SK-N-SH treated with all-trans-retinoic acid at 6 μM for 48 hours (cell line): ENCODE measurements around the gene KRT1.

Experiments used
- ATAC-seq: fragments of 200-7000 bp; cut with Tn5 transposase; 3 replicates; pipeline ENCODE4 v1.9.1; 2020; ENCODE audit warnings: mild to moderate bottlenecking, moderate library complexity
- ARNTL ChIP-seq: fragments of 450-650 bp; formaldehyde crosslinking; IDR thresholded peaks from 2 replicates; pipeline ENCODE4 v1.5.0; 2020; ENCODE audit warnings: low read depth, mild to moderate bottlenecking, moderate library complexity, borderline replicate concordance
- BACH2 ChIP-seq: fragments of 250-450 bp; sonication (Bioruptor Pico); IDR thresholded peaks from 2 replicates; pipeline ENCODE4 v1.9.0; 2021; ENCODE audit warnings: mild to moderate bottlenecking, borderline replicate concordance
- CREB5 ChIP-seq: fragments of 250-450 bp; sonication (Bioruptor Pico); IDR thresholded peaks from 2 replicates; pipeline ENCODE4 v1.5.1; 2020; ENCODE audit warnings: low read depth, mild to moderate bottlenecking, moderate library complexity
- CSDC2 ChIP-seq: fragments of 250-450 bp; sonication (Bioruptor Pico); IDR thresholded peaks from 2 replicates; pipeline ENCODE4 v1.5.0; 2020; ENCODE audit warnings: mild to moderate bottlenecking, moderate library complexity
- CSRNP3 ChIP-seq: fragments of 250-450 bp; sonication (Bioruptor Pico); IDR thresholded peaks from 2 replicates; pipeline ENCODE4 v1.5.1; 2021; ENCODE audit warnings: mild to moderate bottlenecking, moderate library complexity
- ESRRG ChIP-seq: fragments of 250-450 bp; sonication (Bioruptor Pico); IDR thresholded peaks from 2 replicates; pipeline ENCODE4 v1.6.1; 2021; ENCODE audit warnings: mild to moderate bottlenecking
- GLIS3 ChIP-seq: fragments of 250-450 bp; sonication (Bioruptor Pico); IDR thresholded peaks from 2 replicates; pipeline ENCODE4 v1.5.0; 2020; ENCODE audit warnings: mild to moderate bottlenecking, moderate library complexity
- ISL1 ChIP-seq: fragments of 250-450 bp; sonication (Bioruptor Pico); IDR thresholded peaks from 2 replicates; pipeline ENCODE4 v2.1.2; 2022; ENCODE audit warnings: mild to moderate bottlenecking, moderate library complexity
- OSR1 ChIP-seq: fragments of 250-450 bp; sonication (Bioruptor Pico); IDR thresholded peaks from 2 replicates; pipeline ENCODE4 v1.8.0; 2022; ENCODE audit warnings: moderate library complexity, mild to moderate bottlenecking, inconsistent platforms
- PATZ1 ChIP-seq: fragments of 250-450 bp; sonication (Bioruptor Pico); IDR thresholded peaks from 2 replicates; pipeline ENCODE4 v1.8.0; 2020; ENCODE audit warnings: mild to moderate bottlenecking, moderate library complexity, borderline replicate concordance
- POU6F1 ChIP-seq: fragments of 250-450 bp; sonication (Bioruptor Pico); IDR thresholded peaks from 2 replicates; pipeline ENCODE4 v1.8.0; 2021; ENCODE audit warnings: low read depth, mild to moderate bottlenecking, moderate library complexity, borderline replicate concordance
- PPARA ChIP-seq: fragments of 250-450 bp; sonication (Bioruptor Pico); IDR thresholded peaks from 2 replicates; pipeline ENCODE4 v1.5.0; 2020; ENCODE audit warnings: mild to moderate bottlenecking, borderline replicate concordance
- RARB ChIP-seq: fragments of 250-450 bp; sonication (Bioruptor Pico); IDR thresholded peaks from 2 replicates; pipeline ENCODE4 v1.8.0; 2021; ENCODE audit warnings: mild to moderate bottlenecking, moderate library complexity
- SNAI2 ChIP-seq: fragments of 250-450 bp; sonication (Bioruptor Pico); IDR thresholded peaks from 2 replicates; pipeline ENCODE4 v1.5.0; 2020; ENCODE audit warnings: mild to moderate bottlenecking, moderate library complexity
- TCF4 ChIP-seq: fragments of 250-450 bp; sonication (Bioruptor Pico); IDR thresholded peaks from 2 replicates; pipeline ENCODE4 v1.8.0; 2021; ENCODE audit warnings: mild to moderate bottlenecking, moderate library complexity, borderline replicate concordance
- TOX ChIP-seq: fragments of 250-450 bp; sonication (Bioruptor Pico); IDR thresholded peaks from 2 replicates; pipeline ENCODE4 v1.8.0; 2021; ENCODE audit warnings: mild to moderate bottlenecking, moderate library complexity, borderline replicate concordance
- ZC3H10 ChIP-seq: fragments of 250-450 bp; sonication (Bioruptor Pico); IDR thresholded peaks from 2 replicates; pipeline ENCODE4 v1.5.1; 2021; ENCODE audit warnings: mild to moderate bottlenecking, moderate library complexity
- ZFP3 ChIP-seq: fragments of 250-450 bp; sonication (Bioruptor Pico); IDR thresholded peaks from 2 replicates; pipeline ENCODE4 v1.5.0; 2020; ENCODE audit warnings: mild to moderate bottlenecking, moderate library complexity
- ZFP30 ChIP-seq: fragments of 450-650 bp; formaldehyde crosslinking; IDR thresholded peaks from 2 replicates; pipeline ENCODE4 v1.5.0; 2022; ENCODE audit warnings: mild to moderate bottlenecking, moderate library complexity
- ZNF565 ChIP-seq: fragments of 450-650 bp; formaldehyde crosslinking; conservative IDR thresholded peaks from 2 replicates; pipeline ENCODE4 v1.5.0; 2020; ENCODE audit warnings: low read depth, mild to moderate bottlenecking, moderate library complexity
- ZNF70 ChIP-seq: fragments of 450-650 bp; formaldehyde crosslinking; IDR thresholded peaks from 2 replicates; pipeline ENCODE4 v1.5.0; 2020; ENCODE audit warnings: mild to moderate bottlenecking, moderate library complexity
- ZNF8 ChIP-seq: fragments of 450-650 bp; formaldehyde crosslinking; IDR thresholded peaks from 2 replicates; pipeline ENCODE4 v1.5.0; 2020; ENCODE audit warnings: mild to moderate bottlenecking, moderate library complexity

KRT1 gene

GRCh38 chr12:52673713-52674432 lies 6.3 kb downstream of the KRT1 start:
- ATAC-seq, result no peak
- TF ChIP-seq TOX (CRISPR knock-in tag) (no peak), ZFP30 (CRISPR knock-in tag) (no peak), POU6F1 (CRISPR knock-in tag) (no peak), TCF4 (no peak), ISL1 (CRISPR knock-in tag) (no peak), OSR1 (no peak), ZNF8 (no peak), ZC3H10 (CRISPR knock-in tag) (no peak), ESRRG (no peak), SNAI2 (CRISPR knock-in tag) (no peak), CREB5 (no peak), BACH2 (no peak)

- no peak for ATAC-seq
- TF ChIP-seq PPARA (CRISPR knock-in tag), result no peak
- no peak for TF ChIP-seq ZFP30 (CRISPR knock-in tag)
- no peak for TF ChIP-seq ESRRG
- TF ChIP-seq GLIS3, result no peak
- no peak for TF ChIP-seq ARNTL (CRISPR knock-in tag)
- no peak for TF ChIP-seq CSDC2 (CRISPR knock-in tag)
- no peak for TF ChIP-seq ZNF565 (CRISPR knock-in tag)
- no peak for TF ChIP-seq RARB (CRISPR knock-in tag)
- TF ChIP-seq POU6F1 (CRISPR knock-in tag), result no peak
- TF ChIP-seq BACH2, result no peak
- no peak for TF ChIP-seq ZNF70 (CRISPR knock-in tag)
- no peak for TF ChIP-seq OSR1
- no peak for TF ChIP-seq CREB5
- TF ChIP-seq PATZ1 (CRISPR knock-in tag), result no peak
- no peak for TF ChIP-seq SNAI2 (CRISPR knock-in tag)
- no peak for TF ChIP-seq TOX (CRISPR knock-in tag)
- TF ChIP-seq TCF4, result no peak
- TF ChIP-seq ZFP3 (CRISPR knock-in tag), result no peak
- no peak for TF ChIP-seq ZC3H10 (CRISPR knock-in tag)
- no peak for TF ChIP-seq CSRNP3 (CRISPR knock-in tag)
These were observed 7.0 kb downstream of the KRT1 start for GRCh38 chr12:52673217-52673616.
